Measurements from ENCODE around the gene HOXA5. TPM values are rescaled to one million over a fixed set of nuclear protein-coding genes. Genes with fewer than 3 reads are reported as not detected.

Gene HOXA5
- total RNA-seq, 1 donor from 2014 or later = 125 TPM

Other genes starting within 250 kb of the HOXA5 start
- 1.4 and 3.9 TPM in 2 replicates for gene HOXA1, start 47.7 kb downstream of the HOXA5 start, total RNA-seq
- gene HOXA2, start 41.0 kb downstream of the HOXA5 start, total RNA-seq = 2.8 and 3.3 TPM in 2 replicates
- 5.9 and 8.7 TPM in 2 replicates for gene HOXA4, start 12.9 kb downstream of the HOXA5 start, total RNA-seq
- 15.0 and 18.1 TPM in 2 replicates for gene HOXA6, start 4.1 kb upstream of the HOXA5 start, total RNA-seq
- 8.1 and 9.4 TPM in 2 replicates for gene HOXA3, start 8.9 kb upstream of the HOXA5 start, total RNA-seq
- gene HOXA7, start 13.0 kb upstream of the HOXA5 start, total RNA-seq = 7.2 and 12.4 TPM in 2 replicates
- gene HOXA9, start 21.9 kb upstream of the HOXA5 start, total RNA-seq = 1.0 and 2.4 TPM in 2 replicates
- gene HOXA10, start 30.6 kb upstream of the HOXA5 start, total RNA-seq = not detected in 2 replicates
- not detected in 2 replicates for gene HOXA11, start 41.6 kb upstream of the HOXA5 start, total RNA-seq
- not detected in 2 replicates for gene HOXA13, start 56.4 kb upstream of the HOXA5 start, total RNA-seq
- not detected in 2 replicates for gene EVX1, start 99.1 kb upstream of the HOXA5 start, total RNA-seq